ENCODE results near the gene RBMS3.

DNA sequence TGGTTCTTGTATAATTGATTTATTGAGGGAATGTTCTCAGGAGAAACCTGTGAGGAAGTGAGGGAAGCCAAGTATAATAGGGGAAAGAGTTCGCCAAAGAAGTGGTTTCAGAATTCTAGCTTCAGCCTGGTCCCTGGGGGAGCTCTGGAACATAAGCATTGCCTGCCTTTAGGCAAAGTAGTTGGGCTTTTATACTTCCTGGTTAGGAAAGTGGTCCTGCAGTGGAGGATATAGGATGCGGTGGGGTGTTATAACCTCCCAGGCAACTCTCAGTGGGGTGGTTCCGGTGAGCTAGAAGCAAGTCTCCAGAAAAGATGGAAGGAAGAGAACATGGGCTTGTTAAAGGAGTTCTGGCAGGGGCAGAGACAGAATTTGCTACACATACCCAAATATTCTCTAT is 22.7 kb upstream of the RBMS3 start:
- TF ChIP-seq CTCF (conservative IDR thresholded peaks at IDR 0.05 in 1 of 2, IDR thresholded peaks at IDR 0.05 in 1 of 2; ENCODE audit: low read depth in 1 of 2, low read length in 2 of 2) (no peak), EZH2 (IDR thresholded peaks at IDR 0.05; ENCODE audit: low read length, missing control alignments) (no peak)
